Caco-2 (cell line): ENCODE data around the gene FTCD. TPM values are rescaled to one million over a fixed set of nuclear protein-coding genes. Genes with fewer than 3 reads are reported as not detected.

Source experiments
- BruUV-seq: library from RNA; stranded (reverse); fragments of 400-500 nt; replicated peaks from 2 replicates; lab custom pipeline; 2021; lab: Mats Ljungman, UMichigan
- CTCF ChIA-PET: fragments of 300-600 bp; sonication (Branson Sonifier 250); formaldehyde crosslinking; loops from one replicate; lab custom pipeline; 2022; ENCODE audit warnings: antibody characterized with exemption; lab: Charles Lee
- POLR2A ChIA-PET: fragments of 300-600 bp; sonication (Branson Sonifier 250); formaldehyde crosslinking; loops from one replicate; lab custom pipeline; 2022; ENCODE audit warnings: antibody characterized with exemption; lab: Charles Lee
- DNase-seq, 2 experiments: peaks; one replicate each; pipeline versions ENCODE4 v3.0.0 to v3.0.0-alpha.2; 2020 to 2022
- H3K27me3 ChIP-seq: replicated peaks from 2 replicates; pipeline ENCODE4 v1.6.0; 2011; ENCODE audit warnings: low read length; ENCODE audit not compliant: control insufficient read depth, insufficient read depth
- H3K36me3 ChIP-seq: 2 replicates; pipeline ENCODE4 v1.5.1; 2011; ENCODE audit warnings: low read length; ENCODE audit not compliant: control insufficient read depth, insufficient read depth
- H3K4me1 ChIP-seq: fragments of 250-450 bp; sonication (Bioruptor Pico); 2 replicates; pipeline ENCODE4 v1.5.1; 2020; ENCODE audit warnings: mild to moderate bottlenecking
- H3K4me3 ChIP-seq: 2 replicates; pipeline ENCODE4 v1.5.1; 2011; ENCODE audit warnings: low read depth, mild to moderate bottlenecking, control low read depth, low read length
- H3K9me3 ChIP-seq: fragments of 250-450 bp; sonication (Bioruptor Pico); 2 replicates; pipeline ENCODE4 v1.5.1; 2020; ENCODE audit warnings: mild to moderate bottlenecking, moderate library complexity
- H3K27ac Mint-ChIP-seq: one replicate; pipeline ENCODE4 v1.8.0; 2022; ENCODE audit warnings: mixed read lengths; ENCODE audit not compliant: unreplicated experiment
- H3K27me3 Mint-ChIP-seq: one replicate; pipeline ENCODE4 v1.8.0; 2022; ENCODE audit warnings: mixed read lengths; ENCODE audit not compliant: insufficient read depth, unreplicated experiment
- H3K36me3 Mint-ChIP-seq: one replicate; pipeline ENCODE4 v1.8.0; 2022; ENCODE audit warnings: mild to moderate bottlenecking, mixed read lengths; ENCODE audit not compliant: insufficient read depth, unreplicated experiment
- H3K4me1 Mint-ChIP-seq: one replicate; pipeline ENCODE4 v1.8.0; 2022; ENCODE audit warnings: low read depth, mixed read lengths; ENCODE audit not compliant: unreplicated experiment
- H3K4me3 Mint-ChIP-seq: one replicate; pipeline ENCODE4 v1.8.0; 2022; ENCODE audit warnings: mild to moderate bottlenecking, moderate library complexity, mixed read lengths; ENCODE audit not compliant: unreplicated experiment
- H3K9me3 Mint-ChIP-seq: one replicate; pipeline ENCODE4 v1.8.0; 2022; ENCODE audit warnings: mixed read lengths; ENCODE audit not compliant: unreplicated experiment
- intact Hi-C: fragments of 100-400 bp; cut with micrococcal nuclease; formaldehyde crosslinking; loops from one replicate; pipeline ENCODE4 v1.10.0; 2022; ENCODE audit not compliant: unreplicated experiment
- total RNA-seq: library from RNA; stranded (reverse); gene quantifications from 2 replicates; pipeline ENCODE4 v1.2.3, GENCODE V29; 2022
- TF ChIP-seq, protein P1 (sequence below), 2 experiments: fragments of 200-600 bp in 1 of 2; IDR thresholded peaks; 1 replicate in 1 of 2; 2 replicates in 1 of 2; pipeline versions ENCODE4 v1.5.1 to v1.8.0; 2011 to 2022; ENCODE audit warnings: antibody characterized with exemption in 1 of 2, control low read depth in 1 of 2, inconsistent platforms in 1 of 2, low read depth in 1 of 2, low read length in 1 of 2, mild to moderate bottlenecking in 1 of 2, moderate library complexity in 1 of 2; ENCODE audit not compliant: insufficient read depth in 1 of 2, severe bottlenecking in 1 of 2, unreplicated experiment in 1 of 2

Gene FTCD
- total RNA-seq, 1 experiment from 2014 or later = 3.5 TPM

DNA sequence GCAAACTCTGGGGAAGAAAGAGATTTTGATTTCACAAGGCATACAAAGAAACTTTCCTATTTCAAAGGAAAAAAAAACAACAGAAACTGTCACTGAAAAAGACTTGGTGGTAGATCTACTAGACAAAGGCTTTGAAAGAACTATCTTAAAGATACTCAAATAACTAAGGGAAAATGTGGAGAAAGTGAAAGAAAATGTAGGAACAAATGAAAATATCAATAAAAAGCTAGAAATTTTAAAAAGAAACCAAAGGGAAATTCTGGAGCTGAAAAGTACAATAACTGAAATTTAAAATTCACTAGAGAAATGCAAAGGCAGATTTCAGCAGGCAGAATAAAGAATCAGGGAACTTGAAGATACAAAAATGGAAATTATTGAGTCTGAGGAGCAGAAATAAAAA is 51.3 kb downstream of the FTCD start:
- intact Hi-C loops = no loop called here
- CTCF ChIA-PET = no interaction called here
- no TSS peak for BruUV-seq
- peaks cover 58% of the 10 kb centered on the region for H3K9me3 Mint-ChIP-seq
- Histone ChIP-seq H3K27me3 (no peaks in the 10 kb centered on the region; the same call in 1 of the 2 replicates), H3K4me1 (no peaks in the 10 kb centered on the region), H3K4me3 (no peak overlapping the region), H3K9me3 (peaks cover 23% of the 10 kb centered on the region; the same call in 1 of the 2 replicates), H3K36me3 (no peaks in the 10 kb centered on the region)
- no peak overlapping the region for H3K4me3 Mint-ChIP-seq
- no peaks in the 10 kb centered on the region for H3K4me1 Mint-ChIP-seq
- H3K27me3 Mint-ChIP-seq = peaks cover 12% of the 10 kb centered on the region
- H3K27ac Mint-ChIP-seq = no peak overlapping the region
- POLR2A ChIA-PET = no interaction called here
- TF ChIP-seq, protein P1, sequence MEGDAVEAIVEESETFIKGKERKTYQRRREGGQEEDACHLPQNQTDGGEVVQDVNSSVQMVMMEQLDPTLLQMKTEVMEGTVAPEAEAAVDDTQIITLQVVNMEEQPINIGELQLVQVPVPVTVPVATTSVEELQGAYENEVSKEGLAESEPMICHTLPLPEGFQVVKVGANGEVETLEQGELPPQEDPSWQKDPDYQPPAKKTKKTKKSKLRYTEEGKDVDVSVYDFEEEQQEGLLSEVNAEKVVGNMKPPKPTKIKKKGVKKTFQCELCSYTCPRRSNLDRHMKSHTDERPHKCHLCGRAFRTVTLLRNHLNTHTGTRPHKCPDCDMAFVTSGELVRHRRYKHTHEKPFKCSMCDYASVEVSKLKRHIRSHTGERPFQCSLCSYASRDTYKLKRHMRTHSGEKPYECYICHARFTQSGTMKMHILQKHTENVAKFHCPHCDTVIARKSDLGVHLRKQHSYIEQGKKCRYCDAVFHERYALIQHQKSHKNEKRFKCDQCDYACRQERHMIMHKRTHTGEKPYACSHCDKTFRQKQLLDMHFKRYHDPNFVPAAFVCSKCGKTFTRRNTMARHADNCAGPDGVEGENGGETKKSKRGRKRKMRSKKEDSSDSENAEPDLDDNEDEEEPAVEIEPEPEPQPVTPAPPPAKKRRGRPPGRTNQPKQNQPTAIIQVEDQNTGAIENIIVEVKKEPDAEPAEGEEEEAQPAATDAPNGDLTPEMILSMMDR (IDR thresholded peaks at IDR 0.05; ENCODE audit: insufficient read depth in 1 of 2, low read depth in 1 of 2, low read length in 1 of 2, severe bottlenecking in 1 of 2, unreplicated experiment in 1 of 2) = no peak
- DNase-seq = no peak
- H3K36me3 Mint-ChIP-seq = no peaks in the 10 kb centered on the region

DNA sequence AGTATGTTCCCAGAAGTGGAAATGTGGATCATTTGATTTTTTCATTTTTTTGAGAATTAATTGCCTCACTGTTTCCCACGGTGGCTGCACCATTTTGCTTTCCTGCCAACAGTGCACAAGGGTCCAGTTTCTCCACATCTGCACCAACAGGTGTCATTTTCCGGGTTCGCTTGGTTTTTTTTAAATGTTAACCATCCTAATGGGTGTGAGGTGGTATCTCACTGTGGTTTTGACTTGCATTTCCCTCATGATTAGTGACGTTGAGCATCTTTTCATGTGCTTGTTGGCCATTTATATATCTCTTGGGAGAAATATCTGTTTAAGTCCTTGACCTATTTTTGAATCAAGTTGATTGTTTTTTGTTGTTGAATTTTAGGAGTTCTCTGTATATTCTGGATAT is 54.5 kb downstream of the FTCD start:
- BruUV-seq = no TSS peak
- ChIA-PET CTCF (interaction anchor here (0.7 kb wide), 1 partner anchor 29 kb away, joined by 6 read pairs; no protein-coding TSS in a partner anchor), POLR2A (no interaction called here)
- Histone ChIP-seq H3K36me3 (no peaks in the 10 kb centered on the region), H3K27me3 (no peaks in the 10 kb centered on the region; the same call in 1 of the 2 replicates), H3K4me1 (no peaks in the 10 kb centered on the region), H3K4me3 (no peak overlapping the region), H3K9me3 (peaks cover 14% of the 10 kb centered on the region; the same call in 1 of the 2 replicates)
- DNase-seq = no peak
- H3K36me3 Mint-ChIP-seq = no peaks in the 10 kb centered on the region
- peaks cover 36% of the 10 kb centered on the region for H3K9me3 Mint-ChIP-seq
- H3K27ac Mint-ChIP-seq = no peak overlapping the region
- H3K27me3 Mint-ChIP-seq = peaks cover 12% of the 10 kb centered on the region
- no peak overlapping the region for H3K4me3 Mint-ChIP-seq
- intact Hi-C loops = no loop called here
- TF ChIP-seq, protein P1 (IDR thresholded peaks at IDR 0.05; ENCODE audit: insufficient read depth in 1 of 2, low read depth in 1 of 2, low read length in 1 of 2, severe bottlenecking in 1 of 2, unreplicated experiment in 1 of 2) = no peak
- no peaks in the 10 kb centered on the region for H3K4me1 Mint-ChIP-seq

DNA sequence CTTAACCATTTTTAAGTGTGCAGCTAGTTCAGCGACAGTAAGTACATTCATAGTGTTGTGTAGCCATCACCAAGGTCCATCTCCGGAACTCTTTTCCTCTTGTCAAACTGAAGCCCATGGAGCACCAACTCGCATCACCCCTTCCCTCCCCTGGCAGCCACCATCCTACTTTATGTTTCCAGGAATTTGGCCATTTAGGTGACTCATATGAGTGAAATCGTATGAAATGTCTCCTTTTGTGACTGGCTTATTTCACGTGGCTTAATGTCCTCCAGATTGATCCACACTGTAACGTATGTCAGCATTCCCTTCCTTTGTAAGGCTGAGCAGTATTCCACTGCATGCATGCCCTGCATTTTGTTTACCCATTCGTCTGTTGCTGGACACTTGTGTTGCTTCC is 55.0 kb downstream of the FTCD start:
- Mint-ChIP-seq H3K9me3 (peaks cover 31% of the 10 kb centered on the region), H3K27me3 (peaks cover 12% of the 10 kb centered on the region), H3K4me3 (no peak overlapping the region), H3K27ac (no peak overlapping the region), H3K36me3 (no peaks in the 10 kb centered on the region), H3K4me1 (no peaks in the 10 kb centered on the region)
- Histone ChIP-seq H3K9me3 (peaks cover 14% of the 10 kb centered on the region; the same call in 1 of the 2 replicates), H3K27me3 (no peaks in the 10 kb centered on the region; the same call in 1 of the 2 replicates), H3K4me1 (no peaks in the 10 kb centered on the region), H3K4me3 (no peak overlapping the region), H3K36me3 (no peaks in the 10 kb centered on the region)
- intact Hi-C loops = no loop called here
- TF ChIP-seq, protein P1 (IDR thresholded peaks at IDR 0.05; ENCODE audit: insufficient read depth in 1 of 2, low read depth in 1 of 2, low read length in 1 of 2, severe bottlenecking in 1 of 2, unreplicated experiment in 1 of 2) = no peak
- TSS peak; percentile 27 for BruUV-seq
- DNase-seq = no peak
- ChIA-PET CTCF (no interaction called here), POLR2A (no interaction called here)
